IPS-NIHi7 (cell line): Measurements from ENCODE around the gene CDY1B.
"Not testable (repeated sequence)": the region's sequence is repeated elsewhere in the genome, so short reads cannot be mapped to it uniquely, and the experiment has no call there.

Experiments
- DNase-seq: peaks from one replicate; pipeline ENCODE4 v3.0.0; 2012; ENCODE audit warnings: mixed read lengths; ENCODE audit errors: extremely low spot score

CDY1B gene

GRCh38 chrY:24047919-24048318 is at the start of gene CDY1B:
CDY1B (minus strand) TSS chrY:24048019; CDS start chrY:24047688, 331 bp downstream.
- not testable (repeated sequence) for DNase-seq

- not testable (repeated sequence) for DNase-seq
Observed at GRCh38 chrY:24049525-24049924, 1.7 kb upstream of the CDY1B start.

GRCh38 chrY:24043209-24043608 is 4.6 kb downstream of the CDY1B start:
- DNase-seq: not testable (repeated sequence)

- not testable (repeated sequence) for DNase-seq
Observed at GRCh38 chrY:24039008-24039718, 8.7 kb downstream of the CDY1B start.

GRCh38 chrY:24026212-24027103 is 21.4 kb downstream of the CDY1B start:
- not testable (repeated sequence) for DNase-seq
